GM12865 (cell line): ENCODE data around the gene OMA1.
"Not testable (repeated sequence)": the region's sequence is repeated elsewhere in the genome, so short reads cannot be mapped to it uniquely, and the experiment has no call there.

Experiments used
- DNase-seq: peaks from one replicate; pipeline ENCODE4 v3.0.0; 2010; ENCODE audit warnings: low read depth
- H3K4me3 ChIP-seq: 2 replicates; pipeline ENCODE4 v1.5.1; 2011; ENCODE audit warnings: mild to moderate bottlenecking, low read depth, low read length, control low read depth
- TF ChIP-seq, protein P1 (sequence below): IDR thresholded peaks from 2 replicates; pipeline ENCODE4 v1.5.1; 2011; ENCODE audit warnings: low read length, control low read depth, low read depth, inconsistent platforms; ENCODE audit not compliant: insufficient read depth; ENCODE audit errors: missing control alignments

Gene OMA1

DNA sequence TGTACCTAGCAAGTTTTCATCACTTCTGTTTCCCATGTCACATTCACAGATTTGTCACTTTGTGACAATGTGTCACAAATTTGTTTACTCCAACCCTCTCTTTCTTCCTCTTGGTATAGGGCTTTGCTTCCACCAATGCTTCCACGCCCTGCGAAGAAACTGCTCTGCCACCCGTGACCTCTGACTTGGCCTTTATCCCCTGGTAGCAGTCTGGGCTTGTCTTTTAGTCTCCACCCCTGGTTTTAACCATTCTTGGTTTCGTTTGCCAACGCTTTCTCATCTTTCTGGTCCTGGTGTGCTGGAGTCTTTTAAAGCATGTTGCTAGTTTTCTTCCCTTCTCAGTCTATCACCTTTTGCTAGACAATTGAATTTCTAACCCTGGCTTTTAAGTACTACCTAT, 22.4 kb upstream of the OMA1 start:
- no peak for DNase-seq
- no peak overlapping the region for H3K4me3 ChIP-seq
- TF ChIP-seq, protein P1, sequence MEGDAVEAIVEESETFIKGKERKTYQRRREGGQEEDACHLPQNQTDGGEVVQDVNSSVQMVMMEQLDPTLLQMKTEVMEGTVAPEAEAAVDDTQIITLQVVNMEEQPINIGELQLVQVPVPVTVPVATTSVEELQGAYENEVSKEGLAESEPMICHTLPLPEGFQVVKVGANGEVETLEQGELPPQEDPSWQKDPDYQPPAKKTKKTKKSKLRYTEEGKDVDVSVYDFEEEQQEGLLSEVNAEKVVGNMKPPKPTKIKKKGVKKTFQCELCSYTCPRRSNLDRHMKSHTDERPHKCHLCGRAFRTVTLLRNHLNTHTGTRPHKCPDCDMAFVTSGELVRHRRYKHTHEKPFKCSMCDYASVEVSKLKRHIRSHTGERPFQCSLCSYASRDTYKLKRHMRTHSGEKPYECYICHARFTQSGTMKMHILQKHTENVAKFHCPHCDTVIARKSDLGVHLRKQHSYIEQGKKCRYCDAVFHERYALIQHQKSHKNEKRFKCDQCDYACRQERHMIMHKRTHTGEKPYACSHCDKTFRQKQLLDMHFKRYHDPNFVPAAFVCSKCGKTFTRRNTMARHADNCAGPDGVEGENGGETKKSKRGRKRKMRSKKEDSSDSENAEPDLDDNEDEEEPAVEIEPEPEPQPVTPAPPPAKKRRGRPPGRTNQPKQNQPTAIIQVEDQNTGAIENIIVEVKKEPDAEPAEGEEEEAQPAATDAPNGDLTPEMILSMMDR, result no peak

DNA sequence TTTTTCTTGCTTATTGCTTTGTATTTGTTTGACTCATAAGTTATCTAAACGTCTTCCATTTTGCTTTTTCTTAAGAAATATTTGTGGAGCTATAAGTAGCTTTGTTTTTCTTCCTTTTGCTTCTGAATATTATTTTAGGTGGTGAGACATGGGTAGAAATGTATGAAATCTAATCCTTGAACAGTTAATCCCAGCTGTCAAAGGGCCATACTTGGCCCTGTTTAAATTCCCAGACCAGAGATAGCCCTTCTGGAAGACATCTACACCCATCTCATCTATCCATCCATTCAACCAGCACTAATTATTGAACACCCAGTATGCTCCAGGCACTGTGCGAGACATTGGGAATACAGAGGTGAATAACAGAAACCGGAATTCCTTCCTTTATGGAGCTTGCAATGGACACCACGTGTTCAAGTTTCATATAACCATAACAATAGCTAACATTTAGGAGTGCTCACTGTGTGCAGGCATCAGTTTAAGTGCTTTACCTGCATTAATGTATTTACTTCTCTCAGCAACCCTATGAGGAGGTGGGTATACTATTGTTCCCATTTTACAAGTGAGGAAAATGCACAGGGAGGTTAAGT, 21.8 kb upstream of the OMA1 start:
- no peak for DNase-seq
- no peak overlapping the region for H3K4me3 ChIP-seq
- TF ChIP-seq, protein P1, result no peak

DNA sequence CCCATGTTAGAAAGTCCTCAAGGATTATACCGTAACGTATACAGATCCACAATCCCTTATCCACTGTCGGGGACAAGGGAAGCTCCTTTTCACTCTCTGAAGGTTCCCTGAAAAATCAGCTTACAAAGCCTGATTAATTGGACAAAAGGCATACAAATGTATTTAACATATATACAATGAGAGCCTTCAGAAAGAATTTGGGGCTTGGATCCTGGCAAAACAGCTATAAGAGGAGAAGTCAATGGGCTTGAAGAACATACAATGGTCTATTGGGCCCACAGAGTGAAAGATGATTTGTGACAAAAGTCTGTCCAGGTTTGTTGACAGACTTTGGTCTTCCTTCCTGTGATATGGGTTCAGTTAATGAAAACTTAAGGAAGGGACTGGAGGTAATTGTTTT, 19.8 kb upstream of the OMA1 start:
- TF ChIP-seq, protein P1, result no peak
- no peak overlapping the region for H3K4me3 ChIP-seq
- DNase-seq, result no peak

DNA sequence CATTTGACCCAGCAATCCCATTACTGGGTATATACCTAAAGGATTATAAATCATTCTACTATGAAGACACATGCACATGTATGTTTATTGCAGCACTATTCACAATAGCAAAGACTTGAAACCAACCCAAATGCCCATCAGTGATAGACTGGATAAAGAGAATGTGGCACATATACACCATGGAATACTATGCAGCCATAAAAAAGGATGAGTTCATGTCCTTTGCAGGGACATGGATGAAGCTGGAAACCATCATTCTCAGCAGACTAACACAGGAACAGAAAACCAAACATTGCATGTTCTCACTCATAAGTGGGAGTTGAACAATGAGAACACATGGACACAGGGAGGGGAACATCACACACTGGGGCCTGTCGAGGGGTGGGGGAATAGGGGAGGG, 17.2 kb upstream of the OMA1 start:
- H3K4me3 ChIP-seq, DNase-seq: not testable (repeated sequence)

DNA sequence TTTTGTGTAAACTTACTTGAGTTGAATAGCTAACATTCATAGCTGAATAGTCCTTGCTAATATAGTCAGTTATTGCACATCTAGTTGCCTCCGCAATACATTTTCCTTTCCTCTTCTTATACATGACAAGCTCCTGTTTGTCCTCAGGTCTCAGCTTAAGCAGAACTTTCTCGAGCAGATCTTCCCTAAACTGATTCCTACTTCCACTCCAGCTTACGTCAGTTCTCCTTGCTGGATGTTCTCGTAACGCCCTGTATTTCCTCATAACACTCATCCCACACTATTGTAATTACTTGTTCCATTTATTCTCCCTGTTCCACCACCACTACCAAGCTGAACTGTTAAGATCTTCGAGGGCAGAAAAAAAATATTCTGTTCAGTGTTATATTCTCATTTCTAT, 15.1 kb upstream of the OMA1 start:
- no peak overlapping the region for H3K4me3 ChIP-seq
- TF ChIP-seq, protein P1, result no peak

DNA sequence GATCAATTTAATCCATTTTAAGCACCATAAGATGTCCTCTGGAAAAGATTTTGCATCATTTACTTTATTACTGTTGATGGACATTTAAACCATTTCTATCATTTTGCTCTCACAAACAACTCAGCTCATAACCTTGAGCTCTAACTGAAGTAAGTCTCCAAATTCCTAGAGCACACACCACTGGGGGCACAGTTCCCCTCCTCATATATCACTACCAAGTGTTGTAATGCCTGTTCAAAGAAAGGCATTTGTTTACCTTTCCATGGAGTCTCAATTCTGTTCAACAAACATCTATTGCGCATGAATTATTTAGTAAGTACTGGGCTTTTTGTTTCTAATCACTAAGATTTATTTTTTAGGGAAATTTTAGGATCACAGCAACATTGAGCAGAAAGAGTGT, 8.9 kb upstream of the OMA1 start:
- no peak for DNase-seq
- no peak overlapping the region for H3K4me3 ChIP-seq
- TF ChIP-seq, protein P1, result no peak

More for the DNA sequence above, 15.1 kb upstream of the OMA1 start:
- no peak for DNase-seq

DNA sequence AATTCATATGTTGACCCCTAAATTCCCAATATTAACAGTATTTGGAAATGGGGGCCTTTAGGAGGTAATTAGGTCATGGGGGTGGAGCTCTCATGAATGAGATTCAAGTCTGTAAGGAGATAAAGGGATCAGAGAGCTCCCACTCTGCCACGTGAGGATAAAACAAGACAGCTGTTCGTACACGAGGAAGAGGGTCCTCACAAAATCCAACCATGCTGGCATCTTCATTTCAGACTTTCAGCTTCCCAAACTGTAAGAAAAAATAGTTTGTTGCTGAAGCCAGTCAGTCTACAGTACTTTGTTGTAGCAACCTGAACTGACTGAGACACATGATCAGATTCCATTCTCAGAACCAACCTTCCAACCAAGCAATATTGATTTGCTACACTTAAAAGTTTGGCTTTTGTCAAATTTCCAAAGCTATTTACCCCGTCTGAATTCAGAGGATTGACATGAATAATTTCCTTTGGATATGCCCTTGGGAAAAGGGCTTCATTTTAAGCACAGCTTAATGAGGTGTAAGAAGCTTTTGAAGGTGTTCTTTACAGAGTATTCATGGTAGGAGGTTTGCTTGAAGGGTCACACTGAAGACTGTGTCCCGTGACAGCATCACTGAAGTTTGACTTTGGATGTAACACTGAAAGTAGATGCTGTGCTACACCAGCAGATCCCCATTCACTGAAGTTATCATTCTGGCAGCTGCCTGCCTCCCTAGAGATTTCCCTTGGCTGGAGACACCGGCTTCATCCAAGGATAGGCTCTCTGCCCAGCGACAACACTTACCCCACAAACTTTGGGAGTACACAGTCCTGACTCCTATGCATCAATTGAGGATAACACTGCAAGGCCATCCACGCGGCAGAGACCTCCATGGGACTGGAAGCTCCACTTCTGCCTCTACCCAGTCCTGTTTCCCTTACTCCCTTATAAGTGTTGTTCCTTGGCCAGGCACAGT, 4.9 kb upstream of the OMA1 start:
- TF ChIP-seq, protein P1, result no peak
- no peak for DNase-seq
- H3K4me3 ChIP-seq, result no peak overlapping the region

DNA sequence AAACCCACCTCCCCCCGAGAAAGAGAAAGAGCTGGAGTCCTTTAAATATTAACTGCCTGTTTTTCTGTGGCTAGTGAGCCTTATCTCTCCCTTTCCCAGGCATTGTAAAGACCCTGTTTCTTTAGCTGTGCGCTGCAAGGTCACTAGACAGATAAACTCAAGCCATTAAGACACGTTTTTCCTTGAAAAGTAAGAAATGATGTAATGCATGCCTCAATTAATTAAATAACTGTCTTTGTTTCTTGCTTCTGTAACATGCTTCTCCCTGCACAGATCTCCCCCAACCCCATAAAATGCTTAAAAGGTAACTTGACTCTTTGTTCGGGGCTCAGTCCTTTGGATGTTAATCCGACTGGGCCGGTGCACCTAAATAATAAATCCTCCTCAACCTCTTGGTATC, 2.8 kb upstream of the OMA1 start:
- DNase-seq, H3K4me3 ChIP-seq: not testable (repeated sequence)
